NOMO-1 treated with dmso at 0.1 percent for 144 hours (cell line): ENCODE measurements around the gene TNFAIP8.
A peak's percentile ranks its signal among the peaks of the same experiment; 100 is the strongest.
"Not testable (repeated sequence)": the region's sequence is repeated elsewhere in the genome, so short reads cannot be mapped to it uniquely, and the experiment has no call there.

Experiments used
- DNase-seq: peaks from one replicate; lab custom pipeline; 2025; ENCODE audit not compliant: unreplicated experiment; lab: John Stamatoyannopoulos, UW

Gene TNFAIP8

GRCh38 chr5:119412279-119413227 lies 56.7 kb downstream of the TNFAIP8 start:
- DNase-seq = no peak

- peak; percentile 72 for DNase-seq
These were observed 58.4 kb downstream of the TNFAIP8 start for GRCh38 chr5:119414124-119414734.

GRCh38 chr5:119417891-119418605 lies 62.2 kb downstream of the TNFAIP8 start:
- no peak for DNase-seq

GRCh38 chr5:119418606-119419100 lies 62.8 kb downstream of the TNFAIP8 start:
- no peak for DNase-seq

GRCh38 chr5:119420169-119420568 lies 64.3 kb downstream of the TNFAIP8 start:
- DNase-seq = peak; percentile 32

GRCh38 chr5:119426057-119426456 lies 70.2 kb downstream of the TNFAIP8 start:
- DNase-seq = peak; percentile 46

- DNase-seq = no peak
These were observed 71.2 kb downstream of the TNFAIP8 start for GRCh38 chr5:119427060-119427459.

GRCh38 chr5:119427596-119427995 lies 71.8 kb downstream of the TNFAIP8 start:
- DNase-seq = peak; percentile 62

GRCh38 chr5:119428166-119428565 lies 72.3 kb downstream of the TNFAIP8 start:
- not testable (repeated sequence) for DNase-seq

GRCh38 chr5:119428574-119428973 lies 72.8 kb downstream of the TNFAIP8 start:
- DNase-seq = not testable (repeated sequence)

GRCh38 chr5:119432674-119433237 lies 76.9 kb downstream of the TNFAIP8 start:
- not testable (repeated sequence) for DNase-seq

- DNase-seq = peak; percentile 63
These were observed 79.8 kb downstream of the TNFAIP8 start for GRCh38 chr5:119435436-119436132.

GRCh38 chr5:119437785-119438586 lies 82.2 kb downstream of the TNFAIP8 start:
- not testable (repeated sequence) for DNase-seq

- DNase-seq = not testable (repeated sequence)
These were observed 82.7 kb downstream of the TNFAIP8 start for GRCh38 chr5:119438587-119438917.

- no peak for DNase-seq
These were observed 83.4 kb downstream of the TNFAIP8 start for GRCh38 chr5:119439140-119439631.

- DNase-seq = not testable (repeated sequence)
These were observed 83.8 kb downstream of the TNFAIP8 start for GRCh38 chr5:119439632-119440031.

GRCh38 chr5:119444643-119445042 lies 88.8 kb downstream of the TNFAIP8 start:
- not testable (repeated sequence) for DNase-seq

- DNase-seq = no peak
These were observed 89.7 kb downstream of the TNFAIP8 start for GRCh38 chr5:119445544-119445943.
